ENCODE measurements around the gene PRSS23.
"Not testable (repeated sequence)": the region's sequence is repeated elsewhere in the genome, so short reads cannot be mapped to it uniquely, and the experiment has no call there.

Gene PRSS23

GRCh38 chr11:86765203-86765602, 35.1 kb upstream of the PRSS23 start:
- TF ChIP-seq, protein P1, sequence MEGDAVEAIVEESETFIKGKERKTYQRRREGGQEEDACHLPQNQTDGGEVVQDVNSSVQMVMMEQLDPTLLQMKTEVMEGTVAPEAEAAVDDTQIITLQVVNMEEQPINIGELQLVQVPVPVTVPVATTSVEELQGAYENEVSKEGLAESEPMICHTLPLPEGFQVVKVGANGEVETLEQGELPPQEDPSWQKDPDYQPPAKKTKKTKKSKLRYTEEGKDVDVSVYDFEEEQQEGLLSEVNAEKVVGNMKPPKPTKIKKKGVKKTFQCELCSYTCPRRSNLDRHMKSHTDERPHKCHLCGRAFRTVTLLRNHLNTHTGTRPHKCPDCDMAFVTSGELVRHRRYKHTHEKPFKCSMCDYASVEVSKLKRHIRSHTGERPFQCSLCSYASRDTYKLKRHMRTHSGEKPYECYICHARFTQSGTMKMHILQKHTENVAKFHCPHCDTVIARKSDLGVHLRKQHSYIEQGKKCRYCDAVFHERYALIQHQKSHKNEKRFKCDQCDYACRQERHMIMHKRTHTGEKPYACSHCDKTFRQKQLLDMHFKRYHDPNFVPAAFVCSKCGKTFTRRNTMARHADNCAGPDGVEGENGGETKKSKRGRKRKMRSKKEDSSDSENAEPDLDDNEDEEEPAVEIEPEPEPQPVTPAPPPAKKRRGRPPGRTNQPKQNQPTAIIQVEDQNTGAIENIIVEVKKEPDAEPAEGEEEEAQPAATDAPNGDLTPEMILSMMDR (IDR thresholded peaks at IDR 0.05; ENCODE audit: low read depth, low read length, missing control alignments), result no peak
- H3K4me3 ChIP-seq (replicated peaks; ENCODE audit: low read depth, low read length), result no peak overlapping the region
- no peak for DNase-seq (ENCODE audit: extremely low read depth, low read depth)

GRCh38 chr11:86765878-86766277, 34.5 kb upstream of the PRSS23 start:
- no peak for DNase-seq (ENCODE audit: extremely low read depth, low read depth)
- H3K4me3 ChIP-seq (replicated peaks; ENCODE audit: low read depth, low read length), result no peak overlapping the region
- TF ChIP-seq, protein P1 (IDR thresholded peaks at IDR 0.05; ENCODE audit: low read depth, low read length, missing control alignments), result no peak

DNA sequence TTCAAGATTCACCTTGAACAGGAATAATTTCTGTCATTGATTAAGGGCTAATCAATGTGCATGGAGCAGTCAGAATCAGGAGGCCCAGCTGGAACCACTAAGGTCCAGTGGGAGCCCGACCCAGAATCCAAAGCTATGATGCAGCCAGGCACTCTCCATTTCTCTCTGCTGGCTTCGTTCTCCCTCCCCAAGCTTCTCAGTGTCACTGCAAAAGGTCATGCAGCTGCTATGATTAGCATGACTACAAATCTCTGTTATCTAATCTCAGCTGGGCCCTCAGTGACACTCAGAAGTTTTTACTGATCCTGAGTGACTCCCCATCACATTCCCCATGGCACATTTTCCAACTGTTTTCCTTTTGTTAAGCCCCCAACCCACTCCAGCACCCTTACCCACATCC, 31.1 kb upstream of the PRSS23 start:
- TF ChIP-seq, protein P1 (IDR thresholded peaks at IDR 0.05; ENCODE audit: low read depth, low read length, missing control alignments), result no peak
- no peak for DNase-seq (ENCODE audit: extremely low read depth, low read depth)
- no peak overlapping the region for H3K4me3 ChIP-seq (replicated peaks; ENCODE audit: low read depth, low read length)

- not testable (repeated sequence) for DNase-seq (ENCODE audit: extremely low read depth, low read depth)
Observed at GRCh38 chr11:86770473-86771027, 29.8 kb upstream of the PRSS23 start.

GRCh38 chr11:86772999-86773398, 27.3 kb upstream of the PRSS23 start:
- TF ChIP-seq, protein P1 (IDR thresholded peaks at IDR 0.05; ENCODE audit: low read depth, low read length, missing control alignments), result no peak
- DNase-seq (ENCODE audit: extremely low read depth, low read depth), result no peak
- no peak overlapping the region for H3K4me3 ChIP-seq (replicated peaks; ENCODE audit: low read depth, low read length)

More at GRCh38 chr11:86770473-86771027, 29.8 kb upstream of the PRSS23 start:
- H3K4me3 ChIP-seq (replicated peaks; ENCODE audit: low read depth, low read length), result not testable (repeated sequence)

GRCh38 chr11:86773513-86774252, 26.7 kb upstream of the PRSS23 start:
- TF ChIP-seq, protein P1 (IDR thresholded peaks at IDR 0.05; ENCODE audit: low read depth, low read length, missing control alignments), result no peak
- H3K4me3 ChIP-seq (replicated peaks; ENCODE audit: low read depth, low read length), result no peak overlapping the region
- no peak for DNase-seq (ENCODE audit: extremely low read depth, low read depth)

- TF ChIP-seq, protein P1 (IDR thresholded peaks at IDR 0.05; ENCODE audit: low read depth, low read length, missing control alignments), result no peak
- no peak overlapping the region for H3K4me3 ChIP-seq (replicated peaks; ENCODE audit: low read depth, low read length)
Observed at GRCh38 chr11:86774417-86774816, 25.9 kb upstream of the PRSS23 start.

More at GRCh38 chr11:86774417-86774816, 25.9 kb upstream of the PRSS23 start:
- DNase-seq (ENCODE audit: extremely low read depth, low read depth), result no peak
